HFFc6 (cell line): ENCODE results near the gene PLA1A. TPM values are rescaled to one million over a fixed set of nuclear protein-coding genes. Genes with fewer than 3 reads are reported as not detected.

Source experiments
- DNase-seq: peaks from one replicate; pipeline ENCODE4 v3.0.0-alpha.2; 2018
- H3K27ac Mint-ChIP-seq: 2 replicates; pipeline ENCODE4 v1.8.0; 2020; ENCODE audit warnings: mild to moderate bottlenecking, mixed read lengths
- H3K27me3 Mint-ChIP-seq: 2 replicates; pipeline ENCODE4 v1.8.0; 2021; ENCODE audit warnings: mild to moderate bottlenecking, moderate library complexity, mixed read lengths; ENCODE audit not compliant: insufficient read depth
- H3K36me3 Mint-ChIP-seq: 2 replicates; pipeline ENCODE4 v1.8.0; 2021; ENCODE audit warnings: low read depth, mixed read lengths
- H3K4me1 Mint-ChIP-seq: 2 replicates; pipeline ENCODE4 v1.8.0; 2020; ENCODE audit warnings: low read depth, mixed read lengths
- H3K4me3 Mint-ChIP-seq: 2 replicates; pipeline ENCODE4 v1.8.0; 2020; ENCODE audit warnings: mild to moderate bottlenecking, moderate library complexity, mixed read lengths
- H3K9me3 Mint-ChIP-seq: 2 replicates; pipeline ENCODE4 v1.8.0; 2020; ENCODE audit warnings: mild to moderate bottlenecking, mixed read lengths
- CTCF ChIP-seq: fragments of 200-600 bp; sonication (generic); IDR thresholded peaks from 2 replicates; pipeline ENCODE4 v1.5.0; 2021; ENCODE audit warnings: antibody characterized with exemption, mild to moderate bottlenecking
- total RNA-seq, 6 experiments: library from RNA; stranded (reverse); fragmentation: NEBNext Ultra II Directional; extraction: Animal tissue kit (Norgen Biotek cat#: 25700); gene quantifications; 2 replicates in 1 of 6; 3 replicates in 5 of 6; pipeline ENCODE4 v1.2.3, GENCODE V29; 2021

PLA1A gene
- total RNA-seq, 6 experiments from 2014 or later, result not detected

- H3K4me1 Mint-ChIP-seq, result no peaks in the 10 kb centered on the region
- no peak for TF ChIP-seq CTCF
- DNase-seq, result no peak
- no peak overlapping the region for H3K4me3 Mint-ChIP-seq
- H3K27ac Mint-ChIP-seq, result no peak overlapping the region
- H3K9me3 Mint-ChIP-seq, result no peaks in the 10 kb centered on the region; the same call in 1 of the 2 replicates
- no peaks in the 10 kb centered on the region for H3K36me3 Mint-ChIP-seq
- peaks cover 30% of the 10 kb centered on the region for H3K27me3 Mint-ChIP-seq
These were observed 26.5 kb upstream of the PLA1A start for GRCh38 chr3:119571230-119571629.

GRCh38 chr3:119571688-119572087 is 26.0 kb upstream of the PLA1A start:
- TF ChIP-seq CTCF, result no peak
- Mint-ChIP-seq H3K27me3 (peaks cover 30% of the 10 kb centered on the region), H3K4me3 (no peak overlapping the region), H3K27ac (no peak overlapping the region), H3K4me1 (no peaks in the 10 kb centered on the region), H3K9me3 (no peaks in the 10 kb centered on the region), H3K36me3 (no peaks in the 10 kb centered on the region)
- no peak for DNase-seq

- no peak for TF ChIP-seq CTCF
- Mint-ChIP-seq H3K27me3 (peaks cover 18% of the 10 kb centered on the region), H3K27ac (no peak overlapping the region), H3K4me3 (no peak overlapping the region), H3K4me1 (peaks cover 10% of the 10 kb centered on the region; the same call in 1 of the 2 replicates), H3K9me3 (no peaks in the 10 kb centered on the region), H3K36me3 (no peaks in the 10 kb centered on the region)
- DNase-seq, result no peak
These were observed 22.2 kb upstream of the PLA1A start for GRCh38 chr3:119575507-119575906.

GRCh38 chr3:119579366-119580066 is 18.2 kb upstream of the PLA1A start, which contains the start of gene ADPRH:
TSS of gene ADPRH (plus strand) at chr3:119579492. CDS start at chr3:119582170, 2,678 bp downstream.
- no peak for TF ChIP-seq CTCF
- Mint-ChIP-seq H3K4me3 (peak within 1 kb of the TSS; percentile 88), H3K9me3 (no peaks in the 10 kb centered on the region), H3K36me3 (no peaks in the 10 kb centered on the region), H3K27me3 (peaks cover 8% of the 10 kb centered on the region), H3K4me1 (peaks cover 10% of the 10 kb centered on the region; the same call in 1 of the 2 replicates), H3K27ac (peak within 1 kb of the TSS; percentile 62; the same call in 1 of the 2 replicates)
- peak; percentile 23 for DNase-seq

- peaks cover 10% of the 10 kb centered on the region; the same call in 1 of the 2 replicates for H3K4me1 Mint-ChIP-seq
- H3K27me3 Mint-ChIP-seq, result peaks cover 5% of the 10 kb centered on the region
- TF ChIP-seq CTCF, result no peak
- H3K27ac Mint-ChIP-seq, result peak overlapping the region; percentile 62; the same call in 1 of the 2 replicates
- H3K36me3 Mint-ChIP-seq, result no peaks in the 10 kb centered on the region
- H3K9me3 Mint-ChIP-seq, result no peaks in the 10 kb centered on the region
- DNase-seq, result no peak
- peak overlapping the region; percentile 88 for H3K4me3 Mint-ChIP-seq
These were observed 17.5 kb upstream of the PLA1A start for GRCh38 chr3:119580067-119580760.
